Activated naive CD4-positive, alpha-beta T cell treated with anti-CD3 and anti-CD28 coated beads for 36 hours (primary cell): ENCODE results near the gene TNIP1. TPM values are rescaled to one million over a fixed set of nuclear protein-coding genes. Genes with fewer than 3 reads are reported as not detected.

ENCODE experiments used
- CTCF ChIA-PET: fragments of 350-600 bp; sonication (Branson Sonifier 250); formaldehyde crosslinking; loops from one replicate; lab custom pipeline; 2021; ENCODE audit warnings: antibody characterized with exemption; lab: Charles Lee
- DNase-seq: peaks from one replicate; pipeline ENCODE4 v3.0.0-alpha.2; 2020
- H3K27ac Mint-ChIP-seq: one replicate; pipeline ENCODE4 v1.8.0; 2021; ENCODE audit warnings: mild to moderate bottlenecking, mixed read lengths
- H3K27me3 Mint-ChIP-seq: one replicate; pipeline ENCODE4 v1.8.0; 2021; ENCODE audit warnings: low read depth, mixed read lengths
- H3K36me3 Mint-ChIP-seq: one replicate; pipeline ENCODE4 v1.8.0; 2021; ENCODE audit warnings: low read depth, mixed read lengths
- H3K4me1 Mint-ChIP-seq: one replicate; pipeline ENCODE4 v1.8.0; 2021; ENCODE audit warnings: low read depth, mixed read lengths
- H3K4me3 Mint-ChIP-seq: one replicate; pipeline ENCODE4 v1.8.0; 2021; ENCODE audit warnings: mild to moderate bottlenecking, moderate library complexity, mixed read lengths
- H3K9me3 Mint-ChIP-seq: one replicate; pipeline ENCODE4 v1.8.0; 2021; ENCODE audit warnings: mixed read lengths
- intact Hi-C: fragments of 100-400 bp; cut with micrococcal nuclease; formaldehyde crosslinking; loops from one replicate; pipeline ENCODE4 v1.15.1; 2023
- total RNA-seq, 2 experiments: library from RNA; stranded (reverse); gene quantifications; one replicate each; pipeline ENCODE4 v1.2.3, GENCODE V29; 2021

Gene TNIP1
- total RNA-seq, 2 experiments from 2014 or later, result 238 to 263 TPM

DNA sequence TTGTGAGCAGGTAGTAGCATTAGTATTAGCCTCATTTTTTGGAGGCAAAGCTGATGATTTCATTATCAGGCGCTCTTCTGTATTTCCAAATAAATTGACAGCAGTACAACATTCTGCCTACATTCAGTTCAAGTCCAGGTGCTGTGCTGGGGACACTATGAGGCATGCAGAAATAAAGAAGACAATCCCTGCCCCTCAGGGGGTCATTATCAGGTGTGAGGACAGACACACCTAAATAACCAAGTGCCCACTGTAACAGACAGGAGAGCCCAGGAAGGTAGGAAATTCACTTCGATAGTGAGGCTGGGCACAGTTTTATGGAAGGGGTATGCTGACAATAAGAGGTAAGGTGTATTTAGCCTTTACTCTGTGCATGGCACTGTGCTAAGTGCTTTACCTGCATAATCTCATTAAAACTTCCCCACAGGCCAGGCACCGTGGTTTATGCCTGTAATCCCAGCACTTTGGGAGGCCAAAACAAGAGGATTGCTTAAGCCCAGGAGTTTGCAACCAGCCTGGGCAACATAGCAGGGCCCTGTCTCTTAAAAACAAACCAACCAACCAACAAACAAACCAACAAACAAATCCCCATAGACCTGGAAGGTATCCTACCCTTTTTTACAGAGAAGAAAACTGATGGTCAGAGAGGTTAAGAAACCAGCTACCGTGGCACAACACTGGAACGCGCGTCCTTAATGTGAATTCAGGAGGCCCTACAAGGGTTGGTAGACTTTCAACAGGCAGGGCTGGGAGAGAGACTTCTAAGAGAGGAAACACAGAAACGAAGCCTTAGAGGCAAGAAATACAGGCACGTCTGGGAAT lies 77.9 kb downstream of the TNIP1 start:
- no peaks in the 10 kb centered on the region for H3K36me3 Mint-ChIP-seq
- no peaks in the 10 kb centered on the region for H3K27me3 Mint-ChIP-seq
- no peaks in the 10 kb centered on the region for H3K4me1 Mint-ChIP-seq
- DNase-seq, result no peak
- H3K27ac Mint-ChIP-seq, result no peak overlapping the region
- no peaks in the 10 kb centered on the region for H3K9me3 Mint-ChIP-seq
- intact Hi-C loops, result loop anchor here (1.0 to 10.0 kb wide), 3 partner anchors 112 to 312 kb away; no protein-coding TSS in a partner anchor
- H3K4me3 Mint-ChIP-seq, result no peak overlapping the region
- CTCF ChIA-PET, result interaction anchor here (0.6 to 1.6 kb wide), 9 partner anchors 9 to 467 kb away, joined by 3 to 10 read pairs (median 4); no protein-coding TSS in a partner anchor

DNA sequence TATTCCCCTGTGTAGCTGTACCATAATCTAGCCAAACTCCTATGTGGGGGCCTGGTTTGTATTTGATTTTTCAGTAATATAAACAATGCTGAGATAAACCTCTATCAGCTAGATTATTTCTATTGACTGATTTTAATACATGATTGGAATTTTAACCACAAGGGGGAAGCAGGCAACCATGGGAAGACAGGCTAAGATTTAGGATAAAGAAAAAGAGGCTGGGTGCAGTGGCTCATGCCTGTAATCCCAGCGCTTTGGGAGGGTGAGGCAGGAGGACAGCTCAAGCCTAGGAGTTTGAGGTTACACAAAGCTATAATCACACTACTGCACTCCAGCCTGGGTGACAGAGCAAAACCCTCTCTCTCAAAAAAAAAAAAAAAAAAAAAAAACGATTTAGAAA lies 78.6 kb downstream of the TNIP1 start:
- H3K4me3 Mint-ChIP-seq, result no peak overlapping the region
- no peaks in the 10 kb centered on the region for H3K36me3 Mint-ChIP-seq
- H3K27ac Mint-ChIP-seq, result no peak overlapping the region
- peak; percentile 29 for DNase-seq
- no peaks in the 10 kb centered on the region for H3K9me3 Mint-ChIP-seq
- CTCF ChIA-PET, result interaction anchor here (0.6 to 1.6 kb wide), 13 partner anchors 10 to 200 kb away, joined by 3 to 10 read pairs (median 3); no protein-coding TSS in a partner anchor
- intact Hi-C loops, result loop anchor here (1.0 to 10.0 kb wide), 3 partner anchors 113 to 313 kb away; no protein-coding TSS in a partner anchor
- H3K27me3 Mint-ChIP-seq, result no peaks in the 10 kb centered on the region
- no peaks in the 10 kb centered on the region for H3K4me1 Mint-ChIP-seq

DNA sequence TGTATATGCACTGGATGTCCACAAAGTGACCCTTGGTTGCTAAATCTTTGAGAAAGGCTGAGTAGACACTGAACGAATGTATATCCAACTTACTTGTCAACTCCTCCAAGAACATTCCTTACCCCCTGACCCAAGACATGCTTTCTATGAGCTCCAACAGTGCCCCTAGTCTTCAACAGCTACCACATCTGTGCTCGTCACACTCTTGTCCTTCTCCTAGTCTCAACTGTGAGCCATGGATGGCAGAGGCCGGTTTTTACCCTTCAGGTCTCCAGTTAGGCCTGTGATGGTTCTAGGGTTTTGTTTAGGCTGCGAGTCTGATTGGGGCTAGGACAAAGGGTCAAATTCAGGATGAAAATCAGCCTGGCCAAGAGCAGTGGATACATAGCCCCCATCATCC lies 79.4 kb downstream of the TNIP1 start:
- intact Hi-C loops, result loop anchor here (10.0 kb wide), 1 partner anchor 313 kb away; no protein-coding TSS in a partner anchor
- Mint-ChIP-seq H3K4me1 (no peaks in the 10 kb centered on the region), H3K9me3 (no peaks in the 10 kb centered on the region), H3K27ac (no peak overlapping the region), H3K36me3 (no peaks in the 10 kb centered on the region), H3K4me3 (no peak overlapping the region), H3K27me3 (no peaks in the 10 kb centered on the region)
- CTCF ChIA-PET, result interaction anchor here (0.8 to 1.6 kb wide), 5 partner anchors 99 to 199 kb away, joined by 3 to 9 read pairs (median 3); no protein-coding TSS in a partner anchor
- DNase-seq, result no peak

DNA sequence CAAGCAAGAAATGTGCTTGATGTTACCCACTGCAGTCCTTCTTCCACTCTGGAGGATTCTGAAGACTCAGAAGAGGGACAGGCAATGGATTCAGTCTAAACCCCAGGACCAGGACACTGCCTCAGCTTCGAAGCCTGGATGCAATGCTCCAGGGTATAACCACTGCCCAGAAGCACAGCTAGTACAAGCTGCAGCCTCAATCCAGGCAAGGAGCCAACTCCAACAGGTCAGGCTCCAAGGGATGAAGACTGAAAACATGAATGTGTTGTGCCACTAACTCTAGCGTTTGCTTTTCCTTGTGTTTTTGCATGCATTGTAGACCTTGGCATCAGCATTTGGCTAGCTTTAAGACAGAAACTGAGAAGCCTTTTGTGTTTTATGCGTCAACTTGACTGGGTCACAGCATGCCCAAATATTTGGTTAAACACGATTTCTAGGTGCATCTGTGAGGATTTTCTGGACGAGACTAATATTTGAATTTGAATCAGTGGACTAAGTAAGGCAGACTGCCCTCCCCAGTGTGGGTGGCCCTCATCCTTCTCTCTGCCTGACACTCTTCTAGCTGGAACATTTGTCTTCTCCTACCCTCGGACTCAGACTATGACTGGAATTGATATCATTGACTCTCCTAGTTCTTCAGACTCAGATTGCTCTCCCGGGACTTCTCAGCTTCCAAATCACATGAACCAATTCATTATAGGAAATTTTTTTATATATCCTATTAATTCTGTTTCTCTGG lies 81.0 kb downstream of the TNIP1 start:
- Mint-ChIP-seq H3K4me3 (no peak overlapping the region), H3K27ac (no peak overlapping the region), H3K9me3 (no peaks in the 10 kb centered on the region), H3K4me1 (no peaks in the 10 kb centered on the region), H3K36me3 (no peaks in the 10 kb centered on the region), H3K27me3 (no peaks in the 10 kb centered on the region)
- intact Hi-C loops, result loop anchor here (10.0 kb wide), 1 partner anchor 315 kb away; no protein-coding TSS in a partner anchor
- CTCF ChIA-PET, result interaction anchor here (0.9 kb wide), 1 partner anchor 18 kb away, joined by 3 read pairs; no protein-coding TSS in a partner anchor
- DNase-seq, result no peak

DNA sequence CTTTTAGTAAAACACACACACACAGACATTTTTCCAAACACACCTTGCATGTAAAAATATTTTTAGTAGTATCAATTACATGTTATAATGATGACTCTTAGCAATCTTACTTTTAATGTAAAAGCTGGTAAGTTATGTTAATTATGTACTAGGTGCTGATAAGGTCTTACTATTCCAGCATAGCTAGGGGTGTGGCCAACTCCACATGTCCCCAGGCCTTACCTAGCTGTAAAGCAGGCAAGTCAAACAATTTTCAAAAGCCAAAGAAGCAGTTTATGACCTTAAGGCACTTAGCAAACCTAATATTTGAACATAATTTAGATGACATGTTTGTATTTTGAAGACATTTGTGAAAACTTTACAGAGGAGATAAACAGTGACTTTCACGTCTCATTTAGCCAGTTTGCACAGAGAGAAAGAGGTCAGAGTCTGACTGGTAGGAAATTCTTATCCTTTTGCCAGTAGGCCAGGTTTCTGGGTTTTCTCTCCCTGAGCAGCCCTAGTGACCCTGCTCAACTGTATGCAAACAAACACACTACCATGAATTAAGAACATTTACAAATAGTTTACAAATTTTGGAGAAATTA lies 86.9 kb downstream of the TNIP1 start:
- peaks cover 12% of the 10 kb centered on the region for H3K9me3 Mint-ChIP-seq
- CTCF ChIA-PET, result no interaction called here
- no peak overlapping the region for H3K4me3 Mint-ChIP-seq
- DNase-seq, result no peak
- H3K27me3 Mint-ChIP-seq, result no peaks in the 10 kb centered on the region
- intact Hi-C loops, result no loop called here
- no peaks in the 10 kb centered on the region for H3K4me1 Mint-ChIP-seq
- no peak overlapping the region for H3K27ac Mint-ChIP-seq
- peaks cover 1% of the 10 kb centered on the region for H3K36me3 Mint-ChIP-seq

DNA sequence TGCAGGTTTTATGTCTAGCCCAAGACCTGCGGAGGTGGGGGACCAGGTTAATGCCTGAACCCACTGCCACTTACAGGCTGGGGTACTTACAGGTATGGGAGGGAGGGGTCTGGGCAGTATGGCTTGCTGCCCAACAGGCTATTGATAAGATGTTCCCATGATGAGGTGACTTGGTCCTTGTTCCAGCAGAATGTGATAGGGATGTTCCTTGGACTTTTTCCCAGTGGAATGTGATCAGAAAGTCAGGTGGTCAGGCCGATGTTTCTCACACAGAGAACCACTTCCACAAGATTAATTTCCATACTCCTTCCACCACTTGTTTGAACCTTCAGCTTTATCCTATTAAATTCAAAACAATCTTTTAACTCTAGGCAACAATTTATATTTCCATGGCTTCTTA lies 87.4 kb downstream of the TNIP1 start:
- Mint-ChIP-seq H3K4me3 (no peak overlapping the region), H3K27ac (no peak overlapping the region), H3K4me1 (no peaks in the 10 kb centered on the region), H3K27me3 (no peaks in the 10 kb centered on the region), H3K36me3 (peaks cover 1% of the 10 kb centered on the region), H3K9me3 (peaks cover 12% of the 10 kb centered on the region)
- intact Hi-C loops, result no loop called here
- CTCF ChIA-PET, result no interaction called here
- DNase-seq, result no peak

DNA sequence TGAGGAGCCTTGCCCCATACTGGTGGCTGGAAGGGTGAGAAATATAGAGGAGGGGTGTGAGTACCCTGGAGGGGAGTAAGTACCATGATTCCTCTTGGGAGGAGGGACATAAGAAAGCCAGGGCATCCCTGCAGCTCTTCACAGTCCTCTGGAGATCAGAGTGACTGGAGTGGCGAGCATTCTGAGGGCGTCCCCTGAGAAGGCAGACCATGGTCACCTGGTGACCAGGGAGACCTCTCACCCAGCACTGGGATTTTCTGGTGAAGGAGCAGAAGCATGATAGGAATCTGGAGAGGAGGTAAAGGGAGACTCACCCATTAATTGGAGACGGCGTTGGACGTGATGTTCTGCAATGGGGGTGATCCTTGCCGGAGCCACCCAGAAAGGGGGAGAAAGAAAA lies 88.1 kb downstream of the TNIP1 start:
- H3K36me3 Mint-ChIP-seq, result peaks cover 1% of the 10 kb centered on the region
- no peak overlapping the region for H3K27ac Mint-ChIP-seq
- CTCF ChIA-PET, result no interaction called here
- DNase-seq, result no peak
- no peaks in the 10 kb centered on the region for H3K27me3 Mint-ChIP-seq
- H3K4me3 Mint-ChIP-seq, result no peak overlapping the region
- intact Hi-C loops, result no loop called here
- H3K9me3 Mint-ChIP-seq, result peaks cover 12% of the 10 kb centered on the region
- H3K4me1 Mint-ChIP-seq, result no peaks in the 10 kb centered on the region

DNA sequence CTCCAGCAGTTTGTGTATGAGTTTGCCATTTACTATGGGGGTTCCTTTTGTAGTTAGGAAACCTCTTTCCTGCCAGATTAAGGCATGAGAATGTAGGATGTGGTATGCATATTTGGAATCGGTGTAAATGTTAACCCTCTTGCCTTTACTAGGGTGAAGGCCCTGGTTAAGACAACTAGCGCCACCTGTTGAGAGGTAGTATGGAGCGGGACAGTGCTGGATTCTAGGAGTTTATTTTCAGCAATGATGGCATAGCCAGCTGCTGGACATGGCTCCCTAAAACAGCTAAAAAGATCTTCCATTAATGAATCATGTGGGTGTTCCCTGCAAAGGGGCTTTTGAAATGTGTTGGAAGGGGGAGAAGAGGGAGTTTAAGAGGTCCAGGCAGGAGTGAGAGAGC lies 91.1 kb downstream of the TNIP1 start:
- Mint-ChIP-seq H3K27me3 (no peaks in the 10 kb centered on the region), H3K4me1 (no peaks in the 10 kb centered on the region), H3K36me3 (peaks cover 1% of the 10 kb centered on the region), H3K4me3 (no peak overlapping the region), H3K27ac (no peak overlapping the region), H3K9me3 (peaks cover 12% of the 10 kb centered on the region)
- CTCF ChIA-PET, result interaction anchor here (1.0 kb wide), 1 partner anchor 124 kb away, joined by 3 read pairs; no protein-coding TSS in a partner anchor
- intact Hi-C loops, result loop anchor here (1.0 kb wide), 2 partner anchors 188 to 428 kb away; no protein-coding TSS in a partner anchor
- peak; percentile 53 for DNase-seq

DNA sequence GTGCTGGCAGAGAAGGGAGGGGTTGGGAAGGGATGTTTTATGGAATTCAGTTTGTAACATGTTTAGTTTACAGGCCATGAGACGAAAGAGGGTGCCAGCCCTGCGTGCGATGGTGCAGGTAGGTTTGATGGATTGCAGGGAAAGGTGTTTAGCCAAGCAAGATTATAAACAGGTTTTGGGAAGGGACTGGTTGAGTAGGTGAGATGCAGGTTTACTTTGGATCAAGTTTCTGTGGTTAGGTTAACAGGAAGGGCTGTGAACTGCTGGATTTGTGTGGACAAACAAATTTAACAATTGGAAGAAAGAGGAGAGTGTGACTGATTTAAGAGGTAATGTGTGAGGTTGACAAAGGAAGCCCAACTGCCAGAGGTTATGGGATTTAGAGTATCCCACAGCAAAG lies 93.1 kb downstream of the TNIP1 start:
- Mint-ChIP-seq H3K27me3 (no peaks in the 10 kb centered on the region), H3K9me3 (peaks cover 6% of the 10 kb centered on the region), H3K4me3 (no peak overlapping the region), H3K27ac (no peak overlapping the region), H3K4me1 (no peaks in the 10 kb centered on the region), H3K36me3 (peaks cover 1% of the 10 kb centered on the region)
- intact Hi-C loops, result no loop called here
- no peak for DNase-seq
- CTCF ChIA-PET, result no interaction called here

Other genes starting within 250 kb of the TNIP1 start
- gene IRGM, start 234.5 kb downstream of the TNIP1 start, total RNA-seq, result 1 to 10 TPM; 1.7 to 2.6 TPM
- 1 to 10 TPM; 1.1 TPM for gene ZNF300, start 176.1 kb downstream of the TNIP1 start, total RNA-seq
- not detected for gene GPX3, start 60.4 kb downstream of the TNIP1 start, total RNA-seq
- gene ANXA6, start 76.7 kb upstream of the TNIP1 start, total RNA-seq, result 100 to 1,000 TPM; 272 to 284 TPM
- 10 to 100 TPM; 15.5 to 18.5 TPM for gene CCDC69, start 143.1 kb upstream of the TNIP1 start, total RNA-seq
- gene GM2A, start 172.2 kb upstream of the TNIP1 start, total RNA-seq, result 10 to 100 TPM; 21.1 to 21.8 TPM
- not detected for gene SLC36A3, start 222.7 kb upstream of the TNIP1 start, total RNA-seq